KG1 (cell line): ENCODE measurements around the gene GRK4.

Experiments
- DNase-seq: peaks from one replicate; lab custom pipeline; 2025; lab: John Stamatoyannopoulos, UW

GRK4 gene

DNA sequence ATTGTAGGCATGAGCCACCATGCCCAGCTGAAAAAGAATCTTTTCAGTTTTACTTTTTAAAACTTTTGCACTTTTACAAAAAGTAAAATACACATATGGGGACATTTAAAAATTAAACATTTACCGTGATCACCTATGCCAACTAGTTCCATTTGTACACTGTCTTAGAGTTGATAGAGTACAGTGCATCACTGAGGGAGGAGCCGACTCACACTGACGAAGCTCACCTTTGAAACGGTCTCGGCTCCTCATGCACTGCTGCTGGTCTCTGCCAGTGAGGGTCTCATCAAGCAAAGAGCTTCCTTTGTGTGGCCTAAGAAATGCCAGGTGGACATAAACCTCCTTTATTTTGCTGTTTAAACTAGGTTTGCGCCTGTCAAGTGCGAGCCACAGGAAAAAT lies 50.0 kb downstream of the GRK4 start:
- no peak for DNase-seq

DNA sequence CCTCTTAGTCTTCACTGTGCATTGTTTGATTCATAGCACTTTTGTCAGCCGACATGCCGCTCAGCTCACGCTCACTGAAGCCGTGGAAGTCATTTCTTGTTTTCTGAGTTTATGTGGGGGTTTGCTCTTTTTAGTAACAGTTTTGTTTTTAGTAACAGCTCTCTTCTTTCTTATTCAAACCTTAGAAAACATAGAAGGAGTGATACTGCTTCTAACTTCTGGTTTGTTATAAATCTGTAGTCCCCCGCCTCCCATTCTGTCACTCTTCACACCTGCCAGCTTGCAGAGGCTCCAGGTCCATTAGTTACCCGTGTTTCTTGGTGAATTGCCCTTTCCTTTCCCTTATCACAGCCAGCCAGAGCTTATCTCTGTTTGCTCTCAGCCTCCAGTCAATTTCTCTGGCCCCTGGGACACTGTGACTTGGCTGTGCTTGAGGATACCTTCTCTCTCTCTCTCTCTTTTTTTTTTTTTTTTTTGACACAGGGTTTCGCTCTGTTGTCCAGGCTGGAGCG lies 50.5 kb downstream of the GRK4 start:
- DNase-seq, result no peak

DNA sequence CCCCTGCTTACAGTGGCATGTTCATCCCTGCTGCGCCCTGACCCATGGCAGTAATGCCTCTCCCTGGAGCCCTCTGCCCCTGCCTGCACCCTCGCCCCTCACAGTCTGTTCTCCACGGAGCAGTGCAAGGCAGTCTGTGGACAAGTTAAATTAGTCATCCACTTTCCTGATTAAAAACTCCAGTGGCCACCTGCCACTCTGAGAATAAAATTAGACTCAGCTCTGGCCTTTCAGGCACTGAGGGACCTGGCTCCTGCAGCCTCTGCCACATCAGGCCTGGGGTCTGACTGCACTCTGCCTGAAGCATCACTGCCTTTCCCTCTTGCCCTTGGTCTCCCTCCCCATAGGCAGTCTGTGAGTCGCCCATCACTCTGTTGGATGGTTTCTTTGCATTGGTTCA lies 53.6 kb downstream of the GRK4 start:
- no peak for DNase-seq

GRCh38 chr4:3017504-3017903 lies 54.1 kb downstream of the GRK4 start:
- DNase-seq, result no peak

DNA sequence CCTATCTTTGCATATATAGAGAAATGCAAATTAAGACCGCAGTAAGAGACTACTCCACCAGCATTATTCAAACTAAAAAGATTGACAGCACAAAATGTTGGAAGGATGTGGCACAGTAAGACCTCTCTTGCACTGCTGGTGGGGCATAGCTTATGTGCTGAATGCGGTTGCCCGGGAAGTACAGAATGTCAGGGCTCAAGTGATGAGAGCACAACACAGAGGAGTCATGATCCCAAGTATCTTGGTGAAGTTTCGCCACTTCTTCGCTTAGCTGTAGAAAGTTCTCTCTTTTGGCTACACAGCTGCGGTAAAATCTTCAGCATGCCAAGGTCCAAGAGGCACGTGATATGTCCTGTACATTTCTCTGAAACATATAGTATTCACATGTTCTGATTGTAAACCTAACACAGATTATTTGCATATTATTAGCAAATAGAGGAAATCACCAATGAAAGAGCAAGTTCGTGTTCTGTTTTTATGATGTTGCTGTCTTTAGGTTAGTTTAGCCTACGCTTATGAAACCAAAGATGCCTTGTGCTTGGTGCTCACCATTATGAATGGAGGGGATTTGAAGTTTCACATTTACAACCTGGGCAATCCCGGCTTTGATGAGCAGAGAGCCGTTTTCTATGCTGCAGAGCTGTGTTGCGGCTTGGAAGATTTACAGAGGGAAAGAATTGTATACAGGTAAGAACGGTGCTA lies 55.9 kb downstream of the GRK4 start:
- no peak for DNase-seq

DNA sequence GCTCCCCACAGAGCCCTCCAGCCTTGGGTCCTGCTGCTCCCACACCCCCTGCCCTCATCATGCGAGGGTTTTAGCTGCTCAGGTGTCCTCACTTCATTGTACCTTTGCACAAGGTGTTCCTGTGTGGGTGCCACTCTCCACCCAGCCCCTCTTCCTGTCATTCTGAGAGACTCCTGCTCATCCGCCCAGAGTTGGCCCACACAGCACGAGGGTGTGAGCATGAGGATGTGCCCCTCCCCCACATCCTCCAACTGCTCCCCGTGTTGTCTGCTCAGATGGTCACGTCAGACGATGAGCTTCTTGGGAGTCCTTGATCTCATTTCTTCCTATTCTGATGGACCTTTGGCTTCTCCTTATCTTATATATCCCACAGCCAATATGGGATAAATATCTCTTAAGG lies 57.8 kb downstream of the GRK4 start:
- DNase-seq, result no peak

DNA sequence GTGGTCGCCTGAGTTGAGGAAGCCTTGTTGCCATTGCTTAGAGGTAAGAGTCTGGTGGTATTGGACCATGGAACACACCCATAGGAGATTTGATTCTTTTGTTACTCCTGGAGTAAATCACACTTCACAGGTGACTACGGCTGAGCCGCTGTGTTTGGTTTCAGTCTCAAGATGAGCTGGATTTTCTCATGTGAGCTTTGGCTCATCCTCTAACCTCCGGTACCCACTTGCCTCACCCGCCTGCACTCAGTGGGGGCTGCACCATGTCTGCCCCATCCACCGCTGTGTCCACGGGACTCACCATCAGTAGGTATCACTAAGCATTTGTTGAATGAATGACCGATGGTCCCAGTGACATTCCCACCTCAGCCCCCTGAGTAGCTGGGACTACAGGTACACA lies 58.3 kb downstream of the GRK4 start:
- DNase-seq, result no peak

DNA sequence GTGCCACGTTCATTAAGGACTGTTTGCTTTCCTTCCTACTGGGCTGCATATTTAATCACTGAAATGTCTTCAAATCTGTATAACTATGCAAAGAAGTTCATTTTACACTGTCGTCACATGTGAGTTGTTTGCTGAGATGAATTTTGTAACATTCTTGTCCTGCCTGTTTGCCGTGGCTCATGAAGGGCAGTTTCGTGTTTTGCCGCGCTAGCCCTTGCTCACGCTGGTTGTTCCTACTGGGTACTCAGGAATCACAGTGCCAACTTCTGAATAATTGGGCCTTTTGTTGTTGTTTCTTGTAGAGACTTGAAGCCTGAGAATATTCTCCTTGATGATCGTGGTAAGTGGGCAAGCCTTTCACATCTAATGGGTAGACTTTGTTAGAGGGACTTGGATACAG lies 58.7 kb downstream of the GRK4 start:
- DNase-seq, result no peak

GRCh38 chr4:3022651-3023050 lies 59.3 kb downstream of the GRK4 start:
- no peak for DNase-seq

DNA sequence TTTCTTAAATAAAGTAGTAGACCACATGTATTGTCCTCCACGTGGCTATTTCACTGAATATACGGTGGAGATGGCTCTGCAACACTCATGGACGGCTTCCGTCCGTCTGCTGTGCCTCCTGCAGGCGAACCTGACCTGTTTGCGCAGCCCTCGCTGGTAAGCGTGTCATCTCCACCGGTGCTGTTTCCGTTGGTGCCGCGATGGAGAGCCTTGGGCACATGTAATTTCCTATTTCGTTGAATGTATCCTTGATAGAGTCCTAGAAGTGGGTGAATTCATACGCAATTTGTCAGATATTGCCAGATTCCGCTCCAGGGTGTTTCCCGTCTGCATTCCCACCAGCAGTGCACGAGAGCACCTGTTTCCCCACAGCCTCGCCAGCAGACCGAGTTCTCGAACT lies 62.5 kb downstream of the GRK4 start:
- no peak for DNase-seq

GRCh38 chr4:3026540-3026939 lies 63.2 kb downstream of the GRK4 start:
- DNase-seq, result no peak

DNA sequence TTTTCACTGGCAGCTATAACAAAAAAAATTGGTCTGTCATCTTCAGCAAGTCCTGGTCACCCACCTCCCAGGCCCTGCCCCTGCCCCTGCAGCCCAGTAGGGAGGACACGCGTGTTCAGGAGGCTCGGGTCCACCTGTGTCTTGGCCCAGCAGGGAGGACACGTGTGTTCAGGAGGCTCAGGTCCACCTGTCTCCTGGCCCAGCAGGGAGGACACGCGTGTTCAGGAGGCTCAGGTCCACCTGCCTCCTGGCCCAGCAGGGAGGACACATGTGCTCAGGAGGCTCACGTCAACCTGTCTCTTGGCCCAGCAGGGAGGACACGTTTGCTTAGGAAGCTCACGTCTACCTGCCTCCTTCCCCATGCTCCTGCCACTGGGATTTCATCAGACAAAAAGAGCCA lies 66.1 kb downstream of the GRK4 start:
- no peak for DNase-seq

- DNase-seq, result no peak
These were observed 67.4 kb downstream of the GRK4 start for GRCh38 chr4:3030566-3031356.

DNA sequence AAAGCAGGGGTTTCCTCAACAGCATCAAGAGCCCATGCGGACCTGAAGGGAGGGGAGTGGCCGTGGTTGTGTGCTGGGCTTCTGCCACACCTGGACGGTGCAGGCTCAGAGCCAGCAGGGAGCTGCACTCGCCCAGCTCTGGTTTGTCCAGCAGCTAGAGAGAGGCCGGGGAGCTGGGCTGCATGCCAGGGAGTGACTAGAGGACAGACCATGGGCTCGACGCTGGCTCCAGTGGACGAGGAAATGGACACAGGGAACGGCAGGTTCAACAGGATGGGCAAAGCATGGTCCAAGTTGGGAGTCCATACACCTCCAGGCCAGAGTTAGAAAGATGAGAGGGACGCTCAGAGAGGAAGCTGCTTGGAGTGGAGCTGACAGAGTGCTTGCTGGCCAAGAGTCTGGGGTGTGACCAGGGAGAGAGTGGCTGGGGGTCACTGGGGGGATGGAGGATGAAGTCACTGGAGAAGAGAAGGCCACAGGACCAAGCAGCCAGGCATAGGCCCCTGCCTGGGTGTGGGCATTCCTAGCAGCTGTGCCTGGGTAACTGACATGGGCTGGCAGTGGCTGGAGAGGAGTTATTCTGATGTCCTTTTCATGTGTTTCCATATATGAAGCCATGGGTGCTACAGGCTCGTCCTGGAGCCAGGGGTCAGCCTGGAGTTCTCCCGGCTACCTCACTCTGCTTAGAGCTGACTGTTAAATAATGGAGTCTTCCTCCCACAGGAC lies 68.1 kb downstream of the GRK4 start:
- DNase-seq, result no peak

GRCh38 chr4:3034231-3034630 lies 70.9 kb downstream of the GRK4 start:
- DNase-seq, result no peak

GRCh38 chr4:3035249-3035648 lies 71.9 kb downstream of the GRK4 start:
- DNase-seq, result no peak

GRCh38 chr4:3035674-3036073 lies 72.3 kb downstream of the GRK4 start:
- no peak for DNase-seq

GRCh38 chr4:3036131-3036952 lies 73.0 kb downstream of the GRK4 start:
- no peak for DNase-seq

- DNase-seq, result peak; percentile 53
These were observed 74.6 kb downstream of the GRK4 start for GRCh38 chr4:3037957-3038461.

DNA sequence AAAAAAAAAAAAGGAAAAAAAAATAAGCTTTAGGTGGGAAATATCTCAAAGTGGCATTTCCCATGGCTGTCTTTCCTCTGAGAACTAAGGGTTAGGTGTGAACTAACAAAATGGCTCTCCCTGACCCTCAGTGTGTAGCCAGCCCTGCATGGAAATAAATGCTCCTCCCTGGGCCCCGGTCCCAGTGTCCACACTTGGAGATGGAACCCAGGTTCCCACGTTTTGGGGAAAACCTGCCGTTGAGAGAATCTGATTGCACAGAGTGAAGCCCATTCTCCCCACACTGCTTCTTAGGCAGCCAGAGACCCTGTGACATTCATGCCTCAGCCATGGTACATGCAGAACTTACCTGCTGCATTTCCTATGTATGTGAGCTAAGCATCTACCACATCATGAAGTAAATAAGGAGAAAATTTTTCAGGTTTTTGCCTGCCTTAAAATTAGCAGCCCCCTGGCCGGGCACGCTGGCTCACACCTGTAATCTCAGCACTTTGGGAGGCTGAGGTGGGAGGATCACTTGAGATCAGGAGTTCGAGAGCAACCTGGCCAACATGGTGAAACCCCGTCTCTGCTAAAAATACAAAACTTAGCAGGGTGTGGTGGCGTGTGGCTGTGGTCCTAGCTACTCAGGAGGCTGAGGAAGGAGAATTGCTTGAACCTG lies 76.5 kb downstream of the GRK4 start:
- DNase-seq, result no peak
